ENCODE data around the gene YLPM1.

YLPM1 gene

GRCh38 chr14:74871819-74872218 lies 108.7 kb downstream of the YLPM1 start:
- DNase-seq (ENCODE audit: low read depth) = no peak

- DNase-seq (ENCODE audit: low read depth) = no peak
Measured at GRCh38 chr14:74875204-74875603, 112.1 kb downstream of the YLPM1 start.

- no peak for DNase-seq (ENCODE audit: low read depth)
Measured at GRCh38 chr14:74875941-74876913, 113.1 kb downstream of the YLPM1 start, which contains the start of gene PROX2. PROX2 (minus strand) TSS chr14:74876145; CDS start chr14:74863834, 12,311 bp downstream.

- no peak for DNase-seq (ENCODE audit: low read depth)
Measured at GRCh38 chr14:74879427-74880182, 116.5 kb downstream of the YLPM1 start.

- peak; percentile 38 for DNase-seq (ENCODE audit: low read depth)
Measured at GRCh38 chr14:74881431-74882102, 118.5 kb downstream of the YLPM1 start, which contains the start of gene DLST. DLST (plus strand) TSS chr14:74881916; CDS start chr14:74881954, 38 bp downstream.

GRCh38 chr14:74882103-74882920 lies 119.2 kb downstream of the YLPM1 start:
- no peak for DNase-seq (ENCODE audit: low read depth)

Data from GM04503 (cell line).